Ishikawa (cell line): ENCODE data around the gene ZC4H2.
A peak's percentile ranks its signal among the peaks of the same experiment; 100 is the strongest.

ENCODE experiments used
- CEBPB ChIP-seq: IDR thresholded peaks from 2 replicates; pipeline ENCODE4 v1.6.1; 2012
- CREB1 ChIP-seq: IDR thresholded peaks from 2 replicates; pipeline ENCODE4 v1.6.1; 2012; ENCODE audit warnings: low read depth
- EGR1 ChIP-seq: IDR thresholded peaks from 2 replicates; pipeline ENCODE4 v1.6.1; 2012
- EP300 ChIP-seq: IDR thresholded peaks from 2 replicates; pipeline ENCODE4 v1.6.1; 2012; ENCODE audit warnings: borderline replicate concordance
- FOXM1 ChIP-seq: IDR thresholded peaks from 2 replicates; pipeline ENCODE4 v1.6.1; 2012; ENCODE audit warnings: low read depth, borderline replicate concordance
- MAX ChIP-seq: IDR thresholded peaks from 2 replicates; pipeline ENCODE4 v1.6.1; 2012
- NFIC ChIP-seq: IDR thresholded peaks from 2 replicates; pipeline ENCODE4 v1.6.1; 2012
- RAD21 ChIP-seq: IDR thresholded peaks from 2 replicates; pipeline ENCODE4 v1.6.1; 2012; ENCODE audit warnings: low read depth
- REST ChIP-seq: IDR thresholded peaks from 2 replicates; pipeline ENCODE4 v1.6.1; 2012; ENCODE audit warnings: low read depth, mild to moderate bottlenecking
- TAF1 ChIP-seq: IDR thresholded peaks from 2 replicates; pipeline ENCODE4 v1.6.1; 2012; ENCODE audit warnings: low read depth, mild to moderate bottlenecking
- TCF12 ChIP-seq: IDR thresholded peaks from 2 replicates; pipeline ENCODE4 v1.6.1; 2012; ENCODE audit warnings: low read depth
- USF1 ChIP-seq: IDR thresholded peaks from 2 replicates; pipeline ENCODE4 v1.6.1; 2012
- YY1 ChIP-seq: IDR thresholded peaks from 2 replicates; pipeline ENCODE4 v1.6.1; 2012; ENCODE audit warnings: low read depth
- ZBTB7A ChIP-seq: IDR thresholded peaks from 2 replicates; pipeline ENCODE4 v1.6.1; 2012; ENCODE audit warnings: low read depth

Gene ZC4H2

GRCh38 chrX:64994131-64994798, 18.0 kb upstream of the ZC4H2 start:
- TF ChIP-seq EGR1: no peak
- TF ChIP-seq TCF12: no peak
- TF ChIP-seq EP300: no peak
- TF ChIP-seq ZBTB7A: no peak
- TF ChIP-seq CREB1: no peak

- TF ChIP-seq TCF12 (no peak), RAD21 (no peak), MAX (no peak), EGR1 (no peak), YY1 (no peak), ZBTB7A (no peak), EP300 (no peak), CEBPB (no peak), FOXM1 (no peak), REST (no peak)
Observed at GRCh38 chrX:64977830-64978229, 1.6 kb upstream of the ZC4H2 start.

- TF ChIP-seq TCF12: no peak
- no peak for TF ChIP-seq EP300
- no peak for TF ChIP-seq FOXM1
- TF ChIP-seq TAF1: no peak
- TF ChIP-seq ZBTB7A: no peak
- no peak for TF ChIP-seq CREB1
- TF ChIP-seq REST: no peak
- TF ChIP-seq EGR1: no peak
- TF ChIP-seq MAX: no peak
- no peak for TF ChIP-seq NFIC
- TF ChIP-seq USF1: no peak
Observed at GRCh38 chrX:64977051-64977450, 801 bp upstream of the ZC4H2 start.

GRCh38 chrX:64976673-64977040, 407 bp upstream of the ZC4H2 start:
- no peak for TF ChIP-seq CREB1

- no peak for TF ChIP-seq CREB1
- TF ChIP-seq MAX: 0 out of 2 replicates have a peak, but pooled peaks have one; percentile 15
Observed at GRCh38 chrX:64975491-64975890, 759 bp downstream of the ZC4H2 start.

- no peak for TF ChIP-seq CREB1
Observed at GRCh38 chrX:64925480-64925879, 50.8 kb downstream of the ZC4H2 start.

GRCh38 chrX:64908121-64908520, 68.1 kb downstream of the ZC4H2 start:
- TF ChIP-seq FOXM1: no peak
- TF ChIP-seq EP300: no peak
- TF ChIP-seq NFIC: no peak

GRCh38 chrX:64894454-64895038, 81.7 kb downstream of the ZC4H2 start:
- TF ChIP-seq RAD21: peak; percentile 58
- TF ChIP-seq MAX: no peak
